K562 (cell line): ENCODE measurements around the gene SUPT3H. TPM values are rescaled to one million over a fixed set of nuclear protein-coding genes. Genes with fewer than 3 reads are reported as not detected.
A peak's percentile ranks its signal among the peaks of the same experiment; 100 is the strongest.

Source experiments
- ATAC-seq: fragments of 200-7000 bp; cut with Tn5 transposase; 3 replicates; pipeline ENCODE4 v1.9.1; 2020; ENCODE audit warnings: moderate library complexity
- BruUV-seq: library from RNA; stranded (reverse); fragments of 400-500 nt; replicated peaks from 2 replicates; lab custom pipeline; 2021; lab: Mats Ljungman, UMichigan
- CTCF ChIA-PET: fragments of 300-600 bp; formaldehyde crosslinking; extraction: SDS; loops from one replicate; lab custom pipeline; 2021; ENCODE audit warnings: low intra/inter-chr PET ratio; lab: Yijun Ruan, JAX
- POLR2A ChIA-PET: fragments of 300-600, 350-650 bp; sonication (Branson Sonifier 250); formaldehyde crosslinking; extraction: SDS; loops from one replicate; lab custom pipeline; 2021; ENCODE audit warnings: antibody characterized with exemption, inconsistent platforms; lab: Yijun Ruan, JAX
- DNase-seq, 4 experiments: peaks; one replicate each; pipeline versions ENCODE4 v3.0.0 to v3.0.0-alpha.2; 2011 to 2018; ENCODE audit warnings: low spot score in 3 of 4, mixed read lengths in 3 of 4; ENCODE audit errors: extremely low read depth in 1 of 4
- FAIRE-seq: peaks from 2 replicates; lab custom pipeline; 2011; peaks lifted over from hg19 to GRCh38; lab: Jason Lieb, UNC
- H2AFZ ChIP-seq: 2 replicates; pipeline ENCODE4 v1.6.0; 2011; ENCODE audit warnings: low read depth, low read length, control low read depth, inconsistent platforms
- H3K27ac ChIP-seq: fragments of 200-600 bp; 3 replicates; pipeline ENCODE4 v1.8.0; 2011; ENCODE audit warnings: low read depth, mild to moderate bottlenecking, control low read depth, inconsistent platforms, low read length, moderate library complexity, mixed read lengths; ENCODE audit errors: extremely low read depth
- H3K27me3 ChIP-seq, 2 experiments: fragments of 300-600 bp in 1 of 2; 2 replicates in 1 of 2; 3 replicates in 1 of 2; pipeline versions ENCODE4 v1.6.0 to v1.8.0; 2011; ENCODE audit warnings: inconsistent platforms in 2 of 2, low read length in 2 of 2, mild to moderate bottlenecking in 1 of 2, mixed read lengths in 1 of 2, moderate library complexity in 1 of 2; ENCODE audit not compliant: control insufficient read depth in 2 of 2, insufficient read depth in 2 of 2
- H3K36me3 ChIP-seq: fragments of 300-600 bp; 3 replicates; pipeline ENCODE4 v1.8.0; 2011; ENCODE audit warnings: mild to moderate bottlenecking, low read length, inconsistent platforms; ENCODE audit not compliant: control insufficient read depth, insufficient read depth
- H3K4me1 ChIP-seq, 2 experiments: fragments of 200-600 bp in 1 of 2; replicated peaks in 1 of 2; 2 replicates in 1 of 2; 3 replicates in 1 of 2; pipeline versions ENCODE4 v1.5.1 to v1.8.0; 2011; ENCODE audit warnings: inconsistent platforms in 2 of 2, low read length in 2 of 2, mild to moderate bottlenecking in 1 of 2, mixed read lengths in 1 of 2, moderate library complexity in 1 of 2; ENCODE audit not compliant: control insufficient read depth in 2 of 2, insufficient read depth in 2 of 2
- H3K4me2 ChIP-seq: 2 replicates; pipeline ENCODE4 v1.6.1; 2011; ENCODE audit warnings: low read length, control low read depth, inconsistent platforms, mixed read lengths; ENCODE audit not compliant: insufficient read depth
- H3K4me3 ChIP-seq: fragments of 200-600 bp; sonication (generic), shearing (Covaris generic); 2 replicates; pipeline ENCODE4 v1.5.1; 2016; ENCODE audit warnings: control low read depth, inconsistent platforms
- H3K79me2 ChIP-seq: fragments of 200-600 bp; 3 replicates; pipeline ENCODE4 v1.8.0; 2011; ENCODE audit warnings: low read length, inconsistent platforms; ENCODE audit not compliant: control insufficient read depth, insufficient read depth
- H3K9ac ChIP-seq, 2 experiments: 2 replicates each; pipeline versions ENCODE4 v1.6.0 to v1.6.1; 2011; ENCODE audit warnings: low read depth in 2 of 2, low read length in 2 of 2, control low read depth in 1 of 2, inconsistent platforms in 1 of 2, mild to moderate bottlenecking in 1 of 2, mixed read lengths in 1 of 2; ENCODE audit not compliant: insufficient read depth in 1 of 2
- H3K9me1 ChIP-seq: one replicate; pipeline ENCODE4 v1.6.0; 2011; ENCODE audit warnings: inconsistent platforms, mild to moderate bottlenecking, low read length, moderate library complexity; ENCODE audit not compliant: control insufficient read depth, insufficient read depth
- H3K9me3 ChIP-seq: replicated peaks from 2 replicates; pipeline ENCODE4 v1.5.1; 2011; ENCODE audit warnings: low read depth, low read length, inconsistent platforms; ENCODE audit not compliant: control insufficient read depth, insufficient read depth
- H4K20me1 ChIP-seq: replicated peaks from 2 replicates; pipeline ENCODE4 v1.6.1; 2011; ENCODE audit warnings: low read length, inconsistent platforms, mixed read lengths; ENCODE audit not compliant: control insufficient read depth, insufficient read depth
- BDP1 ChIP-seq: IDR thresholded peaks from 3 replicates; pipeline ENCODE4 v1.6.1; 2011; ENCODE audit not compliant: insufficient read length, insufficient read depth
- CBX1 ChIP-seq: sonication (generic); IDR thresholded peaks from 2 replicates; pipeline ENCODE4 v1.6.1; 2016; ENCODE audit warnings: antibody characterized with exemption, low read depth, mild to moderate bottlenecking
- CBX5 ChIP-seq: IDR thresholded peaks from 2 replicates; pipeline ENCODE4 v1.6.1; 2014; ENCODE audit warnings: low read depth, borderline replicate concordance
- DDX20 ChIP-seq: fragments of 450-650 bp; IDR thresholded peaks from 2 replicates; pipeline ENCODE4 v1.6.1; 2016; ENCODE audit warnings: missing genetic modification characterization, low read depth, mild to moderate bottlenecking, missing compliant biosample characterization, moderate library complexity
- ETV6 ChIP-seq, 3 experiments: fragments of 150-350 bp in 1 of 3; sonication (generic) in 1 of 3; formaldehyde crosslinking in 1 of 3; IDR thresholded peaks; 2 replicates each; pipeline versions ENCODE4 v1.6.1 to v1.8.0; 2014 to 2022; ENCODE audit warnings: borderline replicate concordance in 2 of 3, low read depth in 2 of 3, antibody characterized with exemption in 1 of 3, low read length in 1 of 3, mild to moderate bottlenecking in 1 of 3, missing genetic modification reagents in 1 of 3
- GATAD2B ChIP-seq: fragments of 450-650 bp; IDR thresholded peaks from 2 replicates; pipeline ENCODE4 v1.6.1; 2017; ENCODE audit warnings: mild to moderate bottlenecking, borderline replicate concordance
- THRB ChIP-seq: fragments of 450-650 bp; formaldehyde crosslinking; conservative IDR thresholded peaks from 2 replicates; pipeline ENCODE4 v1.4.0; 2022; ENCODE audit warnings: mild to moderate bottlenecking, missing genetic modification characterization
- TRIM28 ChIP-seq: fragments of 450-650 bp; IDR thresholded peaks from 2 replicates; pipeline ENCODE4 v1.6.1; 2017
- ZNF41 ChIP-seq: fragments of 250-450 bp; sonication (Bioruptor Pico); conservative IDR thresholded peaks from 2 replicates; pipeline ENCODE4 v1.4.0; 2020; ENCODE audit warnings: mild to moderate bottlenecking
- ZNF830 ChIP-seq: fragments of 250-450 bp; sonication (Bioruptor Pico); IDR thresholded peaks from 2 replicates; pipeline ENCODE4 v1.5.0; 2021; ENCODE audit warnings: mild to moderate bottlenecking
- WGBS: fragments of 100-300 bp; shearing (Covaris generic); methylation state at CpG from one replicate; pipeline ENCODE4 v1.1.6; 2016; ENCODE audit warnings: low coverage, mixed read lengths; ENCODE audit not compliant: insufficient coverage; ENCODE audit errors: missing lambda C conversion rate; 5-methylcytosine and 5-hydroxymethylcytosine counted together
- in situ Hi-C: fragments of 300-500 bp; cut with MboI; formaldehyde crosslinking; loops from 4 replicates; pipeline ENCODE4 v1.15.0; 2018; ENCODE audit warnings: inconsistent platforms, mixed read lengths
- intact Hi-C: fragments of 100-400 bp; cut with micrococcal nuclease; formaldehyde crosslinking; loops from 2 replicates; pipeline ENCODE4 v1.14.2; 2022
- polyA plus RNA-seq, 8 experiments: library from polyadenylated mRNA; depleted of rRNA in 4 of 8; stranded (reverse) in 5 of 8; unstranded in 3 of 8; fragments of >200 nt; fragmentation: Nextera tagmentation in 2 of 8; fragmentation: Illumina TruSeq in 1 of 8; extraction: Ambion mirVana in 2 of 8; extraction: Trizol in 1 of 8; gene quantifications; 2 replicates each; pipeline versions ENCODE4 v1.2.1 to v1.2.3, GENCODE V29; 2011 to 2014; ENCODE audit warnings: inconsistent platforms in 1 of 8, missing spikeins in 1 of 8
- total RNA-seq, 7 experiments: library from RNA; depleted of rRNA in 6 of 7; stranded (reverse); fragments of >200 nt in 6 of 7; fragmentation: Illumina TruSeq in 2 of 7; extraction: Trizol in 2 of 7; gene quantifications; 2 replicates each; pipeline versions ENCODE4 v1.2.1 to v1.2.3, GENCODE V29; 2011 to 2021; ENCODE audit warnings: low replicate concordance in 1 of 7
- TF ChIP-seq, protein P1 (sequence below): fragments of 250-450 bp; sonication (Bioruptor Pico); IDR thresholded peaks from 2 replicates; pipeline ENCODE4 v1.8.0; 2021; ENCODE audit warnings: moderate library complexity, mild to moderate bottlenecking, inconsistent platforms
- TF ChIP-seq, protein P2 (sequence below): sonication (generic); formaldehyde crosslinking; IDR thresholded peaks from 2 replicates; pipeline ENCODE4 v1.8.1; 2023; ENCODE audit warnings: mild to moderate bottlenecking, missing genetic modification reagents
- TF ChIP-seq, protein P3 (sequence below): fragments of 150-350 bp; IDR thresholded peaks from 2 replicates; pipeline ENCODE4 v1.6.1; 2014; ENCODE audit warnings: low read depth, mild to moderate bottlenecking, low read length, borderline replicate concordance

SUPT3H gene
- total and polyA plus RNA-seq, 9 of the 15 experiments (the other 6 are each of a cell fraction or from before 2014, with no cell fraction given), result 7.2 to 16.3 (median 11.9) TPM

DNA sequence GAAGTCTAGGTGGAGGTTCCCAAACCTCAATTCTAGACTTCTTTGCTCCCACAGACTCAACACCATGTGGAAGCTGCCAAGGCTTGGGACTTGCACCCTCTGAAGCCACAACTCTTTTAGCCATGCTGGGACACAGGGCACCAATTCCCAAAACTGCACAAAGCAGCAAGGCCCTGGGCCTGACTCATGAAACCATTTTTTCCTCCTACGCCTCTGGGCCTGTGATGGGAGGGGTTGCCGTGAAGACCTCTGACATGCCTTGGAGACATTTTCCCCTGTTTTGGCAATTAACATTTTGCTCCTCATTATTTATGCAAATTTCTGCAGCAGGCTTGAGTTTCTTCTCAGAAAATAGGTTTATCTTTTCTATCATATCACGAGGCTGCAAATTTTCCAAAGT lies 405.0 kb downstream of the SUPT3H start (continued):
- TF ChIP-seq CBX1 (0 out of 2 replicates have a peak, but pooled peaks have one; percentile 31), TRIM28 (peak; percentile 81; the same call in 1 of the 2 replicates), ZNF830 (no peak), CBX5 (peak; percentile 86)
- TF ChIP-seq, protein P1, sequence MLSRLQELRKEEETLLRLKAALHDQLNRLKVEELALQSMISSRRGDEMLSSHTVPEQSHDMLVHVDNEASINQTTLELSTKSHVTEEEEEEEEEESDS (CRISPR knock-in tag), result no peak

DNA sequence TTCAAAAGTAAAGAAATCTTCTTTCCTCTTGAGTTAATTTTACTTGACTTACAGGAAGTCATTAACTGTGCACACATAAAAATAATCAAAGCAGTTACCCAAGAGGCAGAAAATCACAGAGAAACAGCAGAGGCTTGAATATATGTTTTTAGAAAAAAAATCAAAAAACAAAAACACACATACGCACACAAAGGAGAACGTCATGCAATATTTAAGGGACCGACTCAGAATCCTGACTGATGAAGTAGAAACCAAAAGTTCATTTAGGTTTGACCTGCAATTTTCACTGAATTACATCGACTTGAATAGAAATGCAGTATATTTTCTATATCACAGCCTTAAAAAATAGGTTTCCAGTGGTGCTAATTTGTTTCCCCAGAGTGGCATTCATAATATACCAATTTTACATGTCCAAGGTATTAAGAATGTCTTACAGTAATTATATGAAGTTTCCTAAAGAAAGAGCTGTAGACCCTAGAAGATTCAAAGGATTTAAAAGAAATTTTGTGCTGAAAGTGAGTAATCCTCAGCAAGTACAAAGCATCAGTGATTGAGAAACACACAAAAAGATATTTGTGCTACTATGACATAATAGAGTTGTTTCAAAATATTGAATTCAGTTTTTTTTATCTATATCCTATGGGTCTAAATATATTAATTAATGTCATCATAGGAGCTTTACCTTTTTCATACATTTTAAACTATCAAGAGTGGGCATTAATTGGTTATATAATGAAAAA lies 408.1 kb downstream of the SUPT3H start:
- Histone ChIP-seq H3K4me3 (no peak overlapping the region), H3K27me3 (no peaks in the 10 kb centered on the region), H4K20me1 (no peaks in the 10 kb centered on the region), H3K4me2 (no peak overlapping the region), H3K27ac (no peak overlapping the region), H3K9me1 (no peaks in the 10 kb centered on the region), H3K36me3 (no peaks in the 10 kb centered on the region), H3K4me1 (peaks cover 0 to 10% of the 10 kb centered on the region in 2 experiments; a peak in 3 of 5 replicates), H3K9ac (no peak overlapping the region), H3K9me3 (peaks cover 6% of the 10 kb centered on the region), H2AFZ (no peak overlapping the region), H3K79me2 (no peaks in the 10 kb centered on the region)
- in situ Hi-C loops, result no loop called here
- BruUV-seq, result no TSS peak
- no peak for ATAC-seq
- intact Hi-C loops, result no loop called here
- POLR2A ChIA-PET, result interaction anchor here (0.7 kb wide), 1 partner anchor 74 kb away, joined by 3 read pairs; no protein-coding TSS in a partner anchor
- CTCF ChIA-PET, result interaction anchor here (0.6 kb wide), 1 partner anchor 87 kb away, joined by 3 read pairs; no protein-coding TSS in a partner anchor
- FAIRE-seq, result no peak
- WGBS, result 62% methylated on average over 4 of the region's 4 CpGs
- no peak for DNase-seq
- TF ChIP-seq ETV6 (IDR thresholded peaks at IDR 0.05; ENCODE audit: borderline replicate concordance in 1 of 2, low read depth in 2 of 2, low read length in 1 of 2), result no peak
- no peak for TF ChIP-seq ETV6 (CRISPR knock-in tag; IDR thresholded peaks at IDR 0.05; ENCODE audit: borderline replicate concordance)
- TF ChIP-seq DDX20 (tag), result no peak
- TF ChIP-seq BDP1, result no peak
- TF ChIP-seq, protein P2, sequence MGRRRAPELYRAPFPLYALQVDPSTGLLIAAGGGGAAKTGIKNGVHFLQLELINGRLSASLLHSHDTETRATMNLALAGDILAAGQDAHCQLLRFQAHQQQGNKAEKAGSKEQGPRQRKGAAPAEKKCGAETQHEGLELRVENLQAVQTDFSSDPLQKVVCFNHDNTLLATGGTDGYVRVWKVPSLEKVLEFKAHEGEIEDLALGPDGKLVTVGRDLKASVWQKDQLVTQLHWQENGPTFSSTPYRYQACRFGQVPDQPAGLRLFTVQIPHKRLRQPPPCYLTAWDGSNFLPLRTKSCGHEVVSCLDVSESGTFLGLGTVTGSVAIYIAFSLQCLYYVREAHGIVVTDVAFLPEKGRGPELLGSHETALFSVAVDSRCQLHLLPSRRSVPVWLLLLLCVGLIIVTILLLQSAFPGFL (CRISPR knock-in tag), result no peak
- TF ChIP-seq, protein P3, sequence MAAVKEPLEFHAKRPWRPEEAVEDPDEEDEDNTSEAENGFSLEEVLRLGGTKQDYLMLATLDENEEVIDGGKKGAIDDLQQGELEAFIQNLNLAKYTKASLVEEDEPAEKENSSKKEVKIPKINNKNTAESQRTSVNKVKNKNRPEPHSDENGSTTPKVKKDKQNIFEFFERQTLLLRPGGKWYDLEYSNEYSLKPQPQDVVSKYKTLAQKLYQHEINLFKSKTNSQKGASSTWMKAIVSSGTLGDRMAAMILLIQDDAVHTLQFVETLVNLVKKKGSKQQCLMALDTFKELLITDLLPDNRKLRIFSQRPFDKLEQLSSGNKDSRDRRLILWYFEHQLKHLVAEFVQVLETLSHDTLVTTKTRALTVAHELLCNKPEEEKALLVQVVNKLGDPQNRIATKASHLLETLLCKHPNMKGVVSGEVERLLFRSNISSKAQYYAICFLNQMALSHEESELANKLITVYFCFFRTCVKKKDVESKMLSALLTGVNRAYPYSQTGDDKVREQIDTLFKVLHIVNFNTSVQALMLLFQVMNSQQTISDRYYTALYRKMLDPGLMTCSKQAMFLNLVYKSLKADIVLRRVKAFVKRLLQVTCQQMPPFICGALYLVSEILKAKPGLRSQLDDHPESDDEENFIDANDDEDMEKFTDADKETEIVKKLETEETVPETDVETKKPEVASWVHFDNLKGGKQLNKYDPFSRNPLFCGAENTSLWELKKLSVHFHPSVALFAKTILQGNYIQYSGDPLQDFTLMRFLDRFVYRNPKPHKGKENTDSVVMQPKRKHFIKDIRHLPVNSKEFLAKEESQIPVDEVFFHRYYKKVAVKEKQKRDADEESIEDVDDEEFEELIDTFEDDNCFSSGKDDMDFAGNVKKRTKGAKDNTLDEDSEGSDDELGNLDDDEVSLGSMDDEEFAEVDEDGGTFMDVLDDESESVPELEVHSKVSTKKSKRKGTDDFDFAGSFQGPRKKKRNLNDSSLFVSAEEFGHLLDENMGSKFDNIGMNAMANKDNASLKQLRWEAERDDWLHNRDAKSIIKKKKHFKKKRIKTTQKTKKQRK, result no peak
- no peak for TF ChIP-seq THRB (CRISPR knock-in tag)
- no peak for TF ChIP-seq GATAD2B
- TF ChIP-seq CBX5, result no peak
- TF ChIP-seq ZNF41, result no peak
